HG03066 (cell line): ENCODE results near the gene MAGI2.
A peak's percentile ranks its signal among the peaks of the same experiment; 100 is the strongest.

Experiments used
- ATAC-seq: cut with Tn5 transposase; IDR thresholded peaks from one replicate; pipeline ENCODE4 v1.9.1; 2021; ENCODE audit warnings: low read depth; ENCODE audit not compliant: unreplicated experiment

Gene MAGI2

DNA sequence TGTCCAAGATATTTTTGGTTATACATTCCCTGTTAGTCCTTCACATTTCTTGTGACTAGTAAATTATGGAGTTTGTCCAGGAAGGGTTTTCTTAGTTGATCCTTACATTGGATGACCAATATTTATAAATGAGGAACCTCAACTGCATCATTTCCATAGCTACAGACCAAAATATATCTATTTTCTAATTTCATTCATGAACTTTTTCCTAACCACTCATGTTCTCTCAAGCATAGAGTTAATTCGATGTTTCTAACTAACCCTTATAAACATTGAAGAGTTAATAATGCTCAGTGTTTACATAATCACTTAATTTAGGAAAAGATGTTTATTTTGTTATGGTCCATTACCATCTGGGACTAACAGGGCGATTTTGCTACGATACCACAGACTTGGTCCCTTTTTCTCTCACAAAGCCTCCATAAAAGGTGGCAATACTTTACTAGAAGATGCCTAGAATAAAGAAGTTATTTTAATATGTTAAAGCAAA lies 591.0 kb downstream of the MAGI2 start:
- ATAC-seq: no peak

DNA sequence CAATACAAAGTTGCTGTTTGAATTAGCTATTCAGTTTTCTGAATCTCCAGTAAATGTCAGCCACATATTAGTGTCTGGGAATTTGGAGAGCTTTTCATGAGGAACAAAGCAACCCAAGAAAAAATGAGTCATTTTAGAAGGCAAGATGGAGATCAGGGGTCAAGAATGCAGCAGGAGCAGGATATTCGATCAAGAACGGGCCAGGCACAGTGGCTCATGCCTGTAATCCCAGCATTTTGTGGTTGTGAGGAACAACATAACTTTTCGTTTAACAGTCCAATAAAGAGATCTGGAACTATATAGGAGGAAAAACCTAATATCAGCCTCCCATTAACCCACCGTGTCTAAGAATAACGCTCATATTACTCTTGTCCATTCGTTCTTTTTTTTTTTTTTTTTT lies 600.5 kb downstream of the MAGI2 start:
- no peak for ATAC-seq

DNA sequence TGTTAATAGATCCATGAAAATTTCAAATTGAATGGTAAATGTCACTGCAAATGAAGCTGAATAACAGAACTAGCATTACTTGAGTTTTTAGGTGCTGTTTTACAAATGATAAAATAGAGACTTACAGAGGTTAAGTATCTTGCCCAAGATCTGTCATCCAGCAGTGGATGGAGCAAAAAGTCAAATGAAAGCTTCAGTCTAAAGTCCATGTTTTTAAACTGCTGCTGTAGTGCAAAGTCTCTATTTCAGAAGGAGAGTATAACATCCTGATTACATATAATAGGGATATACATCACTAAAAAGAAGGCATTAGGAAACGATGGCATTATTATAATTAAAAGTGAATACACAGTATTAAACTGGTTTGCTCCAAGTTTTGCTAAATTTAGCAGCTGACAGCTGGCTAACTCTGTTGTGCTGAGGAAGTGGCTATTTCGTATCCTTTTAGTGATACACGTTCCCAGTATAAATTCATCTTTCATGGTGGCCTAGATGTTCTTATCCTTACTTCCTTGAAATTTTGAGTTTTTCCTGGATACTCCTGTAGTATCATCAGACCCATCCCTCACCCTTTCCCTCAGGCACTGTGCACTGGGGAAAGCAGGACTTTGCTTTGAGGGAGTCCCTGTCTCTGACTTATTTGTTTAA lies 603.2 kb downstream of the MAGI2 start:
- ATAC-seq: no peak

DNA sequence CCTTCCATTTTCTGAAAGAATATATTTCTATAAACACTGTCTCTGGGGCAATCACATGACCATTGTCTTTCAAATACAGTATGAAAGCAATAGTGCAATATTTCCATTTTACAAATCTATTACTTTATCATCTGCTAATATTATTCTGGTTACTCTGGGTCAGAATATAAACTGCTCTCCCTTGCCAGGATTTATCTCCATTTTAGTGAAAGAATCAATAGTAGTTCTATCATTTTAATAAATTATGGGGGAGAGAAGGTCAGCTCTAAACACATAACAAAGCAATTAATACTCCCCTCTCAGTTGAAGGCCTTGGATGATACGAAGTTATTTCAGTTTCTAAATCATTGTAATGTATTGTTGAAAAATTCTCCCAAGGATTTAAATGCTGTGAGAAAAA lies 608.3 kb downstream of the MAGI2 start:
- ATAC-seq: no peak

DNA sequence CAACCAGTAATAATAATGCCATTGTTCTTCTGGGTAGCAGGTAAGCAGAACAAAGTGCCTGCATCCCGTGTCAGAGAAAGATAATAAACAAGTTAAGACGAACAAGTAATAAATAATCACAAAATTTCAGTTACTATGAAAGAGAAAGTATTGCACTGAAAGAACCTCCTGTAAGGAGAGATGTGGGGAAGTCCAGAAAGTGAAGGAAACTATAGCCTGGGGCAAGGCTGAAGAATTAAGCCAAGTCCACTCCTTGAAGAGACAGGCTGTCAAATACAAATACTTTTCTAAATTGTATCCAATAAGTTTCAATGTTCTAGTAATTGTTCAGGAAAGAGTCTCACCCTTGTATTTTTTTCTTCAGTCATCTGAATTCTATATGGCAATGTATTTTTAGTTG lies 611.4 kb downstream of the MAGI2 start:
- no peak for ATAC-seq

DNA sequence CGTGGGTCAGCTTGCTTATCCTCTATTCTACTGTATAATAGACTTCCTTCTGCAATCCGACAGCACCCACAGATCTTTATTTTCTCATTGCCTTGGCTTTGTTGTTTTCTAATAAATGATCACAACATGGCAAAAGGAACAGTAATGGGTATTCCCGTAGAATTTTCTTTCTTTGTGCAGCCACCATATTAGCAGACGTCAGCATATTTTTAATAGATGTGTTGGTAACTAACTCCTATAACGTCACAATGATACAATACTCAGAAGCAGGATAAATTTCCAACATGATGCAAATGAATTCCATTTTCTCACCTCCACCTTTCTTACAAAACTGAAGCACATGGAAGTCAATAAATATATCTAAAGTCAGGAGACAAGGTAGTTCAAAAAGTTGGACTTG lies 617.6 kb downstream of the MAGI2 start:
- no peak for ATAC-seq

DNA sequence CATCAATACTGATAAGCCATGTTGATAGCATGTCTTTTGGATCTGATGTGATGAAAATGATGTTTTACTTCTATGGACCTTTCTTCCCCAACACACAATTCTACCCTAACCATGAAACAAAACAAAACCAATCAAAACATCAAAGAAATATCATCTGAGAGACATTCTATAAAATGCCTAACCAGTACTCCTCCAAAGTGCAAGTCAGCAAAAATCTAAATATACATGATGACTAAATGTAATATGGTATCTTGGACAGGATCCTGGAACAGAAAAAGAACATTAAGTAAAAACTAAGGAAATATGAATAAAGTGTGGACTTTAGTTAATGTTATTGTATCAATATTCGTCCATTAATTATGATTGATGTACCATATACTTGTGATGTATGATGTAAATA lies 625.1 kb downstream of the MAGI2 start:
- ATAC-seq: no peak

DNA sequence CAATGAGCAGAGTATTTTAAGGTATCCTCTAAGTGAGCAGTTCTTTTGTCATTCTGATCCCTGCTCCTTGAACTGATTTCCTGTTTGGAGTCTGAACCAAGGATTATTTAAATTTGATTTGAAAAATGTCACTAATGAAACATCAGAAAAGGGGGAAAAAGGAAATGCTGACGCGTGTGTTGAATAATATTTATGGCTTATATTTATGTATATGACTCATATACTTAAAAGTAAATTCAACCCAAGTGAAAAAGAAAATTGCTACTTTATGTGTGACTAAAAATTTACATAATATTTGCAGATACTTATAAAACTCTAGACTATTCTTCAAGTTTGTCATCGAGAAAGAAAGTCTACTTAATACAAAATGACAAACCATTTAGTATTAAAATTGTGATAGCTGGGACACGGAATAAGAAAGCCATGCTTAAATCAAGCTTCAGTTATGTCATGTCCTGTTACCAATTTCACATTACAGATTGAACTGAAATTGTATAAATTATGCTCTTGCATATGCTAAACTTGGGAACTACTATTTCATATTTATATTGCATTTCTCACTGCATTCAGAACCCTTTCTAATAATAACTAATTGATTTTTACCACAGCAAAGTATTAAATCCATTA lies 649.9 kb downstream of the MAGI2 start:
- ATAC-seq: no peak

DNA sequence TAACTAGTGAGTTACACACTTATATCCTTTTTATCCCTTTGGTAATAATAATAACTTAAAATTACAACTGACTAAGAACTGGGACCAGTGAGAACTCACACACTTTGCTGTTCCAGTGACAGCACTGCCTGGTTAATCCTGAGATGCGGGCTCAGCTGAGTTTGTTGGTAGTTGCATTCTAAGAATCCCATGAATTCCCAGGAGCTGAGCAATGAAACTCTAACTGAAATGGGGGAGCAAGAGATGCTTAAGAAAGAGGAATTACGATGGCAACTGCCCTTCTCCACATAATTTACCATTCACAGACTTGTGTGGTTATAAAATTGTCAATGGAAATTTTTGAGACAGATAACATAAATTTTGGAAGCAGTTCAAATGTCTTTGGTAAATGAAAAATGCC lies 659.4 kb downstream of the MAGI2 start:
- no peak for ATAC-seq

DNA sequence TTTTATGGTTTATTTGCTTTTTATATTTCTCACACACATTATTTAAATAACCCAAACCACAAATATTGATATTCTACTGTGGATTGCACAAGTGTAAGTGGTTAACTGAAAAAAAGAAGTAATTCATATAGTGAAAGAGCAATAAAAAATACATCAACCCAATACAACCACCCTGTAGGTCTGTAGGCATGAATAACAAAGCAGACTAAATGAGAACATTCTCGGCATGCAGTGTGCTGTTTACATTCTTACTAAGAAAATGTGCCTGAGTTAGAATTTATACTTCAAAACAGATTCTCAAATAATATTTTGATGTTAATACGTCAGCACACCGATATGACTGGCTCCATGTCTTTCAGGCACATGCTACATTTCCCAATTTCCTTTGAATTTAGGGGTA lies 660.8 kb downstream of the MAGI2 start:
- no peak for ATAC-seq

DNA sequence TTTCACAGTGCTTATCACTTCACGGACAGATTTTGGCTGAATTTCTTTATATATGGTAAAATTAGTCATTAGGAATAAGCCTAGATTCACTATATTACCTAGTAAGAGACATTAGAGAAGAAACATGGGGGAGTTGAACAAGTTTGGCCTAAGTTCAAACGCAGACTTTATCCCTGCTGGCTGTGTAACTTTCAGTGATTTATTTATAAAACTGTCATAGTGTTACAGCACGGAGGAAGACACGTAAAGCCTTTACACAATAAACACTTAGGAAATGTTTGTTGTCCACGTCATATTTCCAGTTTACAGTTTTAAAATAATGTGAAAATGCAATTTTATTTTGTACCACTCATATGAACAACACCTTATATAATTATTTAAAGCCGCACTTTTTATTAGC lies 661.5 kb downstream of the MAGI2 start:
- ATAC-seq: no peak

DNA sequence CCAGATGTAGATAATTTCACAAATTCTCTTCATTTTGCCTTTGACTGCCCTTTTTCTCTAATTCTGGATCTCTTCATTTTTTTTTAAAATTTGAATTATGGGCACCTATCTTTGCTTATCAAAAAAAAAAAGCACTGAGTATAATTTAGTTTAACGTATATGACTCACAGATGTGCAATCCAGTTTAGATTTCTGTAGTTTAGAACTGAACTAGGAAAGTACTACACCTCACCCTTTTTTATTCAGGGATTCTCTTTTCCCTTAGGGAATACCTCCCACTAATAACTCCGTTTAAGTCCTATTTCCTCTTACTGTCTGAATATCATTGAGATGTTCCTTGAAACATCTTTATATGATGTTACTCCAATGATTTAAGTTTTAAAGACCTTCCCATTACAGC lies 665.0 kb downstream of the MAGI2 start:
- no peak for ATAC-seq

DNA sequence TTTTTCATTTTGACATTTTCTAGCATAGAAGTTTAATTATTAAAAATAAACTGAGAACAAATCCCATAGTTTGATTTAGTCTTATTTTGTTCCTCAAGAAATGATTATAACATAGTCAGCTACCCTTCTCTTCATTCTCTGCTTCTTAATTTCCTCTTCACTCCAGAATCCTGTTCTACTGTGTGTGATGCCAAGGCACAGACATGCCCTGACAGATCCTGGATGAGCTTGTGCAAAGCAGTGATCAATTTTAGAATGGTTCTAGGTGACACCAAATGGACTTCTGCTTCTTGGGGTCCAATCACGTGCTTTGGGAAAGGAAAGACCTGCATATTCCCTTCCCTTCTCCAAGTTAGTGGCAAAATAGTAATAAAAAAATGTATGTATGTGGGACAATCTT lies 665.6 kb downstream of the MAGI2 start:
- ATAC-seq: no peak

DNA sequence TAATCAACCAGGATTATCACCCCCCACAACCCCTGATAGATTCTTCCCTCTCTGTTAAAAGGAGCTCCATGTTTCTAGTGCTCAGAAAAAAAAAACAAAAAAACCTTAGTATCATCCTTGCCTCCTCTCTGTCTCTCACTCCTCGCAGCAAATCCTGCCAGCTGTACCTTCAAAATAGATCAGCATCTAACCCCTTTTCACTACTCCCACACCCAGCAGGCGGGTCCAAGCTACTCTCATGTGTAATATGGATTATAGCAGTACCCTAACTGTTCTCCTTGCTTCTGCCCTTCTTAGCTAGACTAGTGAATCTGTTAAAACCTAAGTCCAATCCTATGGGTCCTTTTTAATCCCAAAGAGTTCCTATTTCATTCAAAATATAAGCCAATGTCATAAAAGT lies 667.4 kb downstream of the MAGI2 start:
- ATAC-seq: no peak

DNA sequence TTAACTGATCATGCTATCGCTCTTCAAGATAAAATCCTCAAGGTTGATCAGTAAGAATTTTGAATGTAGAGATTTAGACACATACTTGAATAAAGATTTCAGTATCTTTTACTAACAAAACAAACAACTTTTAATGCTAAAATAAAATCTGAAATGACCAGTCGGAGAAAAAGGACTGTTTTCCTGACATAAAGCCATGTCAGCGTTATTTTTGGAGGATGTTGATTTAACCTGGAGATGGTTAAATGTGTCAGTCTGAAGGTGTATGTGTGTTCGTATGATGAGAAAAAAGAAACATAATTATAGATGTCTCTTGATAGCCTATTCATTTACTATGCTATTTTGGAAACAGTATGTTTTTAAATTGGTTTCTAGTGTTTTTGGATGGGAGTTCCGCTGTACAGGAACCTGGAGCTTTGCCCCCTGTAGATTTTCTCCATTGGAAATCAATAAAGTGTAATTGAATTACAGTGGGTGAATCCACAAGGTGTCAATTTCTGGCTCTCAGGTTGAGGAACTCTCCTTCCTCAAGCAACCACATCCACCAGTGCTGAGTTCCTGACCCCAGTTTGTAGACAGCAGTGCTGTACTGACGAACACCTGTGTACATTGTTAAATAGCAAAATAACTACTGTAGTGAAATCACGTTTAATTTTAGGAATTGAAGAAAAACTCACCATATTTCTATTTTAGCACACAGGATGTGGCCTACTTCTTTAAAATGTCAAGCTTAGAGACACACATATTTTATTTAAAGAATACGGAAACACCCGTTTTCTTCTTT lies 670.1 kb downstream of the MAGI2 start:
- ATAC-seq: no peak

DNA sequence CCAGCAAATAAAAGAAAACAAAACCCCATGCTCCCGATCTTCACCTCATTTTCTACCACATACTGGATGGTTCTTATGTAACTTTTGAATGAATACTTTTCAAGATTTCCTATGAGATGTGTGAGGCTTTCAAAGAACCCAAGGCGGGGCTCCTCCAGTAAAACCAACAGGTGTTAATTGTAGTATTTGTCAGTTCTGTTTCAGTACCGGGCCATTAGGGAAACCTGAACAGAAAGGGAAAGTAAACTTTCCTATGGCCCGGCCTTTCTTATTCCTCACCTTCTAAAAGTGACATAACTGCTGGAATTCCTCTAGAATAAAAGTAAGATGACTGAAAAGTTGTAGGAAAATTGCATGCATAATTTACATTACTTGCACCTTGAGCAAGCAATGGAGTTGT lies 672.9 kb downstream of the MAGI2 start:
- no peak for ATAC-seq

DNA sequence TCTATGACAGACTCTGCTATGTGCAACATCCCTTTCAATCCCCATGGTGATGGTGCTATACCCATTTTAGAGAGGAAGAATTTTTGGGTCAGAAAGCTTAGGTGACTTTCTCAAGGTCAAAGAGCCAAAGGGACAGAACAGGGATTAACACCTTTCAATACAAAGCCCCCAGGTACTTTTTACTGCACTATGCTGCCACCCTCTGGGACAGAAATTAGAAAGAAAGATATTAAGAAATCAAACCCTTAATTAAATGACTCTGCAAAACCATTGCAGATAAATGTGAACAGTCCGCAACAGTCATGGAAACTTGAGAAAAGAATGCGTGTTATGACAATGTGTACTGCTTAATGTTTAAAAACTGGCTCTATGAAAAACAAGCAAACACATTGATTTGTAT lies 673.7 kb downstream of the MAGI2 start:
- ATAC-seq: no peak

DNA sequence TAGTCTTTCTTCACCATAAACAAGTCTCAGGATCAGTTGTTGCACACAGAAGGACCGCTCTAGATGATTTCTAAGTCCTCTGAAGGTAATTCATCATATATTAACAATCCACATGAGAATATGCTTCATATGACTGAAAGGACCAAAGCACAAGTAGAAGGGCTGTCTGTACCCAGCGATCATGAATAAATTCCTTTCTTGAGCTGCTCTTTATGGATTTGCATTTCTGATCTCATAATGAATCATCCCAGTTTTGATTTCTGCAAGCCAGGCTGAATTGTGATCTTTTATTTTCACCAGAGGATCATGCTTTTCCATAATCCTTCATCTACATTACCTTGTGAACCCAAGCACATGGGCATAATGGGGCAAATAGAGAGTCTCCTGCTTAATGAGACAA lies 675.6 kb downstream of the MAGI2 start:
- ATAC-seq: no peak

DNA sequence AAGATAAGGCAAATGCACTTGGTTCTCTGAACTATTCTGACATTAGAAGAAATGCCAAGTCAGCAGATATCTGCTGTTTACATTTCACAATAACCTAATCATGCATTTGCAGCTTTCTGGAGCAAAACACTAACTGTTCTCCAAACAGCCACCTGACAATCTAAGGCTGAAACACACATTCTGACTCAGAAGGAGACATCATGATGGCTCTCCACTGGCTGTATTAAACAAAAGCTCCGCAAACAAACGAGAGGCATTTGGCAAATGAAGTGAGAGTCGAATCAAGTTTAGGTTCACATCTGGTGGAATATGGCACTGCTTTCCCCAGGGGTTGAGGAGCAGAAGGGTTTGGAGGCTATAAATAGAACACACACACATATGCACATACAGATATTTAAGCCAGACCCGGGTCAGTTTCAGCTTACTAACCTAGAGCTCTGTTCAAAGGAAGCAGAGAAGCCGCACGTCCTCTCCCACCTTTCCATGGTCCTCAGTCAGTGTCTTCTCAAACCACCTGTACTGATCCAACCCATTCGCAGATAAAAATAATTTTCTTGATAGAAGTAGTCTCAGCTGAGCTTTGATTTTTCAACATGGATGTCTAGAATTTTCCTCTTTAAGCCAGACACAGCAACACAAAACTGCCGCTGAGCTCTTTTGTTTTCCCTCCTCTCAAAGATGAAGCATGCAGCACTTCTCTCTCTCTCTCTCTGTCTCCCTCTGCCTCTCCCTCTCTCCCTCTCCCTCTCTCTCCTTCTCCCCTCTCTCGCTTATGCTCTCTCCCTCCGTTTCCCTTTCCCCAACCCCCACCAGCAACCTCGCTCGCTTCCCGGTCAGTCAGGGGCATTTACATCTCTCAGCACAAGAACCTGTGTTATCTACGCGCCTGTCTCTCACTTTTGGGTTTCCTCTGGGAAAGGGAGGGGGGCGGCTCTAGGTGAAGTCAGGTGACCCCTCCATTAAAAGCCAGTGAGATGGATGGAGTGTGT lies 682.8 kb downstream of the MAGI2 start:
- no peak for ATAC-seq

DNA sequence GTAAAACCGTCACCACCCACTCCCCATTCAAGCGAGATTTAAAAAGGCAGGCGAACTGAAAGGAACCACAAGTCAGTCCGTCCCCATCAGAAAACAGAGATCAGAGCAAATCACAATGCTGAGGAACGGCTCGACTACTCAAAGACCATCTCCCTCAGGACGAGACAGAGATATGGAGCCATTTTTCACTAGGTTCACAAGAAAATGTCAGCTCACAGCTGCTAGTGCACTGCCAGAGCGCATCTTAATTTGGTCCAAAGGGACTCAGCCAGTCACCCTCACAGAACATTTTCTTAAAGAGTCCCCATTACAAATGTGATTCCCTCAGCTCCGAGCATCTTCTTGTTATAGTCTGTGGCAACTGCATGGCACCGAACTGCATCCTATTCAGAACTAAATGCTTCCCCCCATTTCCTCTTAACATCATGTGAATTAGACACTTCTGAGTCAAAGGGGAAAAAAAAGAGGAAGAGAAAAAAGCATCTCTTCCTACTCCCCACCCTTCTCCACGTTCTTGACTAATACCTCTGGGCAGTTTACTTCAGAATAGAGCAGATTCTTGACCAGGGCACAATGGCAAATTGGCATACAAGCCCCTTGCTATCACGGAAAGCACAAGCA lies 683.9 kb downstream of the MAGI2 start:
- ATAC-seq: peak; percentile 93
